HL-60 (cell line): ENCODE data around the gene CIT.

Experiments
- DNase-seq, 2 experiments: peaks; one replicate each; pipeline ENCODE4 v3.0.0-alpha.2; 2010 to 2020; ENCODE audit warnings: low read depth in 1 of 2, low spot score in 1 of 2
- H3K27ac ChIP-seq: fragments of 250-450 bp; sonication (Bioruptor Pico); replicated peaks from 2 replicates; pipeline ENCODE4 v1.5.1; 2020; ENCODE audit warnings: mild to moderate bottlenecking, moderate library complexity
- H3K27me3 ChIP-seq: fragments of 250-450 bp; sonication (Bioruptor Pico); 2 replicates; pipeline ENCODE4 v1.5.1; 2021; ENCODE audit warnings: mild to moderate bottlenecking, moderate library complexity; ENCODE audit not compliant: insufficient read depth, poor library complexity, severe bottlenecking
- H3K4me3 ChIP-seq: replicated peaks from 2 replicates; pipeline ENCODE4 v1.5.1; 2011; ENCODE audit warnings: mild to moderate bottlenecking, control low read depth, low read length; ENCODE audit not compliant: insufficient read depth
- GABPA ChIP-seq: IDR thresholded peaks from 2 replicates; pipeline ENCODE4 v1.6.1; 2012; ENCODE audit warnings: low read depth
- POLR2AphosphoS5 ChIP-seq: IDR thresholded peaks from 2 replicates; pipeline ENCODE4 v1.6.1; 2012; ENCODE audit warnings: low read depth
- SPI1 ChIP-seq: IDR thresholded peaks from 2 replicates; pipeline ENCODE4 v1.6.1; 2012; ENCODE audit warnings: low read depth, mild to moderate bottlenecking, borderline replicate concordance
- TF ChIP-seq, protein P1 (sequence below): IDR thresholded peaks from 2 replicates; pipeline ENCODE4 v1.6.1; 2012; ENCODE audit warnings: low read depth; ENCODE audit not compliant: insufficient replicate concordance
- TF ChIP-seq, protein P2 (sequence below): IDR thresholded peaks from one replicate; pipeline ENCODE4 v1.5.1; 2011; ENCODE audit warnings: low read length, control low read depth, inconsistent platforms; ENCODE audit not compliant: insufficient read depth

Gene CIT

DNA sequence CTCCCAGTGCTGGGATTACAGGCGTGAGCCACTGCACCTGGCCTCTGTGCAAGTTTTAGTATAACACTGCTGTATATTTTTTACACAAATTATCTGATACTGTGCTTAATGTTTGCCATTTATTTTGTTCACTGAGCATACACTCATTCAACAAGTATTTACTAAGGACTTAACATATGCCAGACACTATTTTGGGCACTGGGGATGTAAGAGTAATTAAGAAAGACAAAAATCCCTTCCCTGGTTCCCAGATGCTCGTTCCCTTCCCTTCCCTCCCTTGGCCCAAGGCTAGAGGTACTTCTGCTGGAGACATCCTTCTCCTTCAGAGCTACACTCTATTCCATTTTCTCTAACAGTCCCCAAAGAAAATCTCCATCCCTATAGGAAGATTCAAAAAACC lies 12.5 kb downstream of the CIT start:
- Histone ChIP-seq H3K27me3 (no peaks in the 10 kb centered on the region), H3K27ac (no peak overlapping the region), H3K4me3 (no peak overlapping the region)
- DNase-seq, result no peak
- TF ChIP-seq SPI1 (no peak), GABPA (no peak)
- TF ChIP-seq, protein P1, sequence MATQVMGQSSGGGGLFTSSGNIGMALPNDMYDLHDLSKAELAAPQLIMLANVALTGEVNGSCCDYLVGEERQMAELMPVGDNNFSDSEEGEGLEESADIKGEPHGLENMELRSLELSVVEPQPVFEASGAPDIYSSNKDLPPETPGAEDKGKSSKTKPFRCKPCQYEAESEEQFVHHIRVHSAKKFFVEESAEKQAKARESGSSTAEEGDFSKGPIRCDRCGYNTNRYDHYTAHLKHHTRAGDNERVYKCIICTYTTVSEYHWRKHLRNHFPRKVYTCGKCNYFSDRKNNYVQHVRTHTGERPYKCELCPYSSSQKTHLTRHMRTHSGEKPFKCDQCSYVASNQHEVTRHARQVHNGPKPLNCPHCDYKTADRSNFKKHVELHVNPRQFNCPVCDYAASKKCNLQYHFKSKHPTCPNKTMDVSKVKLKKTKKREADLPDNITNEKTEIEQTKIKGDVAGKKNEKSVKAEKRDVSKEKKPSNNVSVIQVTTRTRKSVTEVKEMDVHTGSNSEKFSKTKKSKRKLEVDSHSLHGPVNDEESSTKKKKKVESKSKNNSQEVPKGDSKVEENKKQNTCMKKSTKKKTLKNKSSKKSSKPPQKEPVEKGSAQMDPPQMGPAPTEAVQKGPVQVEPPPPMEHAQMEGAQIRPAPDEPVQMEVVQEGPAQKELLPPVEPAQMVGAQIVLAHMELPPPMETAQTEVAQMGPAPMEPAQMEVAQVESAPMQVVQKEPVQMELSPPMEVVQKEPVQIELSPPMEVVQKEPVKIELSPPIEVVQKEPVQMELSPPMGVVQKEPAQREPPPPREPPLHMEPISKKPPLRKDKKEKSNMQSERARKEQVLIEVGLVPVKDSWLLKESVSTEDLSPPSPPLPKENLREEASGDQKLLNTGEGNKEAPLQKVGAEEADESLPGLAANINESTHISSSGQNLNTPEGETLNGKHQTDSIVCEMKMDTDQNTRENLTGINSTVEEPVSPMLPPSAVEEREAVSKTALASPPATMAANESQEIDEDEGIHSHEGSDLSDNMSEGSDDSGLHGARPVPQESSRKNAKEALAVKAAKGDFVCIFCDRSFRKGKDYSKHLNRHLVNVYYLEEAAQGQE, result no peak

DNA sequence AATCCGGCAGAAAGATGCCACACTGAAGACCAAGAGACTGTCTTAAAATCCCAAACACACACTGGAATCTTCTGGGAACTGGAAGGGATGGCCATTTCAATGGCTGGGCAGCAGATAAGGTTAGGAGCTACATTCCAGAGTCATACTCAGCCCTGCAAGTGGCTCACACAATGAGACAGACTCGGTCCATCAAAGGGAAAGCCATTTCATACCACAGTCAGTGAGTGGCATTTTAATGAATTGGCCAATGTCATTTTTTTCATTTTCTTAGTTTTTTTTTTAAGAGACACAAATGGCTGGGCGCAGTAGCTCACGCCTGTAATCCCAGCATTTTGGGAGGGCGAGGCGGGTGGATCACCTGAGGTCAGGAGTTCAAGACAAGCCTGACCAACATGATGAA lies 17.9 kb downstream of the CIT start:
- H3K27ac ChIP-seq, result no peak overlapping the region
- DNase-seq, result no peak
- no peaks in the 10 kb centered on the region for H3K27me3 ChIP-seq
- TF ChIP-seq POLR2AphosphoS5, result no peak
- TF ChIP-seq, protein P2, sequence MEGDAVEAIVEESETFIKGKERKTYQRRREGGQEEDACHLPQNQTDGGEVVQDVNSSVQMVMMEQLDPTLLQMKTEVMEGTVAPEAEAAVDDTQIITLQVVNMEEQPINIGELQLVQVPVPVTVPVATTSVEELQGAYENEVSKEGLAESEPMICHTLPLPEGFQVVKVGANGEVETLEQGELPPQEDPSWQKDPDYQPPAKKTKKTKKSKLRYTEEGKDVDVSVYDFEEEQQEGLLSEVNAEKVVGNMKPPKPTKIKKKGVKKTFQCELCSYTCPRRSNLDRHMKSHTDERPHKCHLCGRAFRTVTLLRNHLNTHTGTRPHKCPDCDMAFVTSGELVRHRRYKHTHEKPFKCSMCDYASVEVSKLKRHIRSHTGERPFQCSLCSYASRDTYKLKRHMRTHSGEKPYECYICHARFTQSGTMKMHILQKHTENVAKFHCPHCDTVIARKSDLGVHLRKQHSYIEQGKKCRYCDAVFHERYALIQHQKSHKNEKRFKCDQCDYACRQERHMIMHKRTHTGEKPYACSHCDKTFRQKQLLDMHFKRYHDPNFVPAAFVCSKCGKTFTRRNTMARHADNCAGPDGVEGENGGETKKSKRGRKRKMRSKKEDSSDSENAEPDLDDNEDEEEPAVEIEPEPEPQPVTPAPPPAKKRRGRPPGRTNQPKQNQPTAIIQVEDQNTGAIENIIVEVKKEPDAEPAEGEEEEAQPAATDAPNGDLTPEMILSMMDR, result no peak
- no peak overlapping the region for H3K4me3 ChIP-seq

DNA sequence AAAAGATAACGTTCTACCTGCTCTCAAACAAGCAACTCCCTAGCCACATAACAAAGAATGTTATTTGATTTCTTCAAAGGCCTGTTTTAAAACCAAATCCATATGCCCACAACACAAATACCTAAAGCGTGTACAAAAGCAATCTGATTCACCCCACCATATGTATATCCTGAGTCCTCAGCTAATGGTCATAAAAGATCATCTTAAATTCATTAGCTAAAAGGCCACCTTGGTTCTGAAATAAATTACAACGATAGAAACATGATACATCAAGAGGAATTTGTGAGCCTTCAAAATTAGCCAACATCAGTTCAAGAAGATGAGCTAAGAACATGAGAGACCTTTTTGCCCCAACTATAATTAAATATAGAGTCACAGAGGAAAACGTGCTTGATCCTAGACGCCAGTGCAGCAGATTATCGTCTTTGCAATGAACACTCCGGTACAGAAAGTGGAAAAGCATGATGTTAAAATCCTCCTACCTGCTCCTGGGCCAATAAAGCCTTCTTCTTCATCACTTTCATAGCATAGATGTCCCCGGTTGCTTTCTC lies 20.0 kb downstream of the CIT start:
- Histone ChIP-seq H3K4me3 (no peak overlapping the region), H3K27me3 (no peaks in the 10 kb centered on the region), H3K27ac (no peak overlapping the region)
- TF ChIP-seq, protein P2, result no peak
- no peak for TF ChIP-seq GABPA
- no peak for TF ChIP-seq POLR2AphosphoS5
- TF ChIP-seq SPI1, result no peak
- TF ChIP-seq, protein P1, result no peak
- DNase-seq, result no peak

DNA sequence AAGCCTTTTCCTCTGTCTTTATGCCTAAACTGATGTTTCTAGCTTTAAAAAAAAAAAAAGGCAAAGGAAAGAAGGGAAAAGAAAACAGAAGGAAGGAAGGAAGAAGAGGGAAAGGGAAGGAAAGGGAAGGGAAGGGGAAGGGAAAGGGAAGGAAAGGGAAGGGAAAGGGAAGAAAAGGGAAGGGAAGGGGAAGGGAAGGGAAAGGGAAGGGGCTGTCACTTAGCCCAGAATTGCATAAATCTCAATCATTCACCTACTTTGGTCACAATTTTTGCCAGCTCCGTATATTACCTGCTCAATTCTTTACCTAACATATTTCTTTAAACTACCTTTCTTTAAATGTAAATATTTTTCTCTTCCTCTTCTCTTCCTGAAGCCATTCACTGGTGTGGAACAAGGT lies 26.8 kb downstream of the CIT start:
- no peaks in the 10 kb centered on the region for H3K27me3 ChIP-seq
- TF ChIP-seq, protein P2, result no peak

More for the DNA sequence above, 26.8 kb downstream of the CIT start:
- no peak overlapping the region for H3K27ac ChIP-seq
- H3K4me3 ChIP-seq, result no peak overlapping the region
- no peak for DNase-seq
